ENCODE data around the gene WBP2NL.
"Not testable (repeated sequence)": the region's sequence is repeated elsewhere in the genome, so short reads cannot be mapped to it uniquely, and the experiment has no call there.

Gene WBP2NL

GRCh38 chr22:42033263-42034181 is 34.9 kb downstream of the WBP2NL start:
- DNase-seq (ENCODE audit: low spot score) = no peak

DNA sequence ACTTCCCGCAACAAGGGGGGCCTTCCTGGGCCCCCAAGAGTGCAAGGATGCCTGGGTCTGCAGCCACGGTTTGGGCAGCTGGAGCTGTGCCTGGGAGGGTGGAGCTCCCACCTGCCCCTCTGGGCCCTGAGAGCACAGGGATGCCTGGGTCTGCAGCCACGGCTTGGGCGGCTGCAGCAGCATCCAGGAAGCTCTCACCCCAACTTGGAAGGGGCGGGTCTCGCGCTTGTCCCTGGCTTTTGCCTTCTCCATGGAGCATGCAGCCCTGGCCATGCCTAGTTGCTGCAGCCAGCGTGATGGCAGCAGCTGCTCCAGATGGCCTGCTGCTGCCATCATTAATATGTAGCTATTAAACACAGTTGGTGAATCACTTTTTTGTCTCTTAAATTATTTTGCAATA is 36.7 kb downstream of the WBP2NL start:
- DNase-seq (ENCODE audit: low spot score) = no peak

DNA sequence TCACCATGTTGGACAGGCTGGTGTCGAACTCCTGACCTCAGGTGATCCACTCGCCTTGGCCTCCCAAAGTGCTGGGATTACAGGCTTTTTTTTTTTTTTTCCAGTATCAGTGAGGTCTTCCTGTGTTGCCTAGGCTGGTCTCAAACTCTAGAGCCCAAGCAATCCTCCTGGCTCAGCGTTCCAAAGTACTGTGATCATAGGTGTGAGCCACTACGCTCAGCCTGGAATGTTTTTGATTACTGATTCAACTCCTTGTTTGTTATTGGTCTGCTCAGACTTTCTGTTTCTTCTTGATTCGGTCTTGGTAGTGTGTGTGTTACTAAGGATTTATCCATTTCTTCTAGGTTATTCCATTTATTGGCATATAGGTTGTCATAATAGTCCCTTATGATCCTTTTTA is 40.7 kb downstream of the WBP2NL start:
- no peak for DNase-seq (ENCODE audit: low spot score)

DNA sequence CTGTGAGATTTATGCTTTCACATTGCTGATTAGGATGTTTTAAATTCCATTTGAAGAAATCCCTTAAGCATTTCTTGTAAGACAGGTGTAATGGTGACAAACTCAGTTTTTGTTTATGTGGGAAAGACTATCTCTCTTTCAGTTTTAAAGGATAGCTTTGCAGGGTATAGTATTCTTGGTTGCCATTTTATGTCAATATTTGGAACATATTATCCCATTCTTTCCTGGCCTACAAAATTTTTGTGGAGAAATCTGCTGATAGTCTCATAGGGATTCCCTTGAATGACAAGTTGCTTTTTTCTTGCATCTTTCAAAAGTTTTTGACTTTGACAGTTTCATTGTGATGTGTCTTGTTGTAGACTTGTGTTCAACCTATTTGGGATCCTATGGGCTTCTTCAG is 43.2 kb downstream of the WBP2NL start:
- DNase-seq (ENCODE audit: low spot score) = no peak

- DNase-seq (ENCODE audit: low spot score) = no peak
Observed at GRCh38 chr22:42050641-42051180, 52.1 kb downstream of the WBP2NL start.

DNA sequence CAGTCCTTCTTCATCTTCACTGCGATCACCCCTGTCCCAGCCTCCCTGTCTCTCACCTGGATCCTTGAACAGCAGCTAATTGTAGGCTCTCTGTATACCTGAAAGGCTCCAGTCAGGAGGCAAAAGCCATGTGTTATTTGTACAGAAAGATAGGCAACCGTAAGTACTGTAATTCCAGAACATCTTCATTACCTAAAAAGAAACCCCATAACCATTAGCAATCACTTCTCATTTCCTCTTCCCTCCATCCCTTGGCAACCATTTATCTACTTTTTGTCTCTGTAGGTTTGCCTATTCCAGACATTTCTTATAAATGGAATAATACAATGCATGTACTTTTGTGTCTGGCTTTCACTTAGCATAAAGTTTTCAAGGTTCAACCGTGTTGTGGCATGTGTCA is 54.2 kb downstream of the WBP2NL start:
- no peak for DNase-seq (ENCODE audit: low spot score)

DNA sequence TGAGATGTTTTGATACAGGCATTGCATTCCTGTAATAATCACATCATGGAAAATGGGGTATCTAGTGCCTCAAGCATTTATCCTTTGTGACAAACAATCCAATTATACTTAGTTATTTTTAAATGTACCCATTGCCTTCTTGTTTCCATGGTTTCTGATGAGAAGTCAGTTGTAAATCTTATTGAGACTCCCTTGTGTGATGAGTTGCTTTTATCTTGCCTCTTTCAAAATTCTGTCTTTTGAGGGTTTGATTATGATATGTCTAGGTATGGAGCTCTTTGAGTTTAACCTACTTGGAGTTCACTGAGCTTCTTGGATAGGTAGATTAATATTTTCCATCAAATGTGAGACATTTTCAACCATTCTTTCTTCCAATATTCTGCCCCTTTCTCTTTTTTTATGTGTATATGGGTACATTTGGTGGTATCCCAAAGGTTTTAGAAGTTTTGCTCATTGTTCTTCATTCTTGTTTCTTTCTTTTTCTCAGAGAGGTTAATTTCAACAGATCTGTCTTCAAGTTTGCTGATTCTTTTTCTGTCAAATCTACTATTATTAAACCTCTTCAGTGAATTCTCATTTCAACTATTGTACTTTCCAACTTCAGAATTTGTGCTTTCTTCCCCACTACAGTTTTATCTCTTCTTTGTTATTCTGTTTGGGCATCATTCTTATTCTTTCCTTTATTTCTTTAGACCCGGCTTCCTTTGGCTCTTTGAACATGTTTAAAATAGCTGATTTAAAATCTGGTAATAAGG is 58.3 kb downstream of the WBP2NL start:
- DNase-seq (ENCODE audit: low spot score) = no peak

DNA sequence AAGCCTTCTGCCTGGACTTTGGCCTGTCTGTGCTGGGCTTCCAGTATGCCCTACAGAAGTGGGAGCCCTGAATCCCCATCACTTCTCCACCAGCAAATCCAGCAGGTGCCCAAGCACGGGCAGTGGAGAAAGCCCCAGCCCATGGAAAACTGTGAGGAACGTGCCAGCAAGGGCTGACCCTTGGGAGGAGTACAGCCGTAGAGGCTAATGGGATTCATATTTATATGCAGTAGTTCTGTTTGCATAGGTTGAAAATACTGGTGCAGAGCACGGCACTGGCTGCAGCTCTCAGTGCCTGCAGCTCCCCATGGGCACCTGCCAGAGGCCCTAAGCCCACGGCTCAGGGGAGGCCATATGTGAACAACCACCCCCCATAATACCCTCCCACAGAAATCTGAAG is 61.9 kb downstream of the WBP2NL start:
- DNase-seq (ENCODE audit: low spot score) = no peak

DNA sequence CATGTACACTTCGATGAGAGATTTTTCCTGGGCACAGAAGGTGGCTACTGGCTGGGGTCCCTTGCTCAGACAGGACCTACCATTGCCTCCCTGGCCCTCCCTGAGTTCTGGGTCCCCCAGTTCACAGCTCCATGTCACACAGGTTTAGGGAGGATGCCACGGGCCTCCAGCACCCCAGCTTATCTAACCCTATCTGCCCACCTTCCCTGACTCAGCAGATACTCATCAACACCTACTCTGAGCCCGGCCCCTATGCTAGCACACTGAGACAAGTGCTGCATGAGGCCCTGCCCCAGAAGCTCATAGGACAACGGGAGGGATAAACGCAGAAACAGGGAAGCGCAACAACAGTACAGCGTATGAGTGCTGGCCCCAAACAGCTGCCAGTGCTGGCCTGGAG is 62.5 kb downstream of the WBP2NL start:
- DNase-seq (ENCODE audit: low spot score) = no peak

DNA sequence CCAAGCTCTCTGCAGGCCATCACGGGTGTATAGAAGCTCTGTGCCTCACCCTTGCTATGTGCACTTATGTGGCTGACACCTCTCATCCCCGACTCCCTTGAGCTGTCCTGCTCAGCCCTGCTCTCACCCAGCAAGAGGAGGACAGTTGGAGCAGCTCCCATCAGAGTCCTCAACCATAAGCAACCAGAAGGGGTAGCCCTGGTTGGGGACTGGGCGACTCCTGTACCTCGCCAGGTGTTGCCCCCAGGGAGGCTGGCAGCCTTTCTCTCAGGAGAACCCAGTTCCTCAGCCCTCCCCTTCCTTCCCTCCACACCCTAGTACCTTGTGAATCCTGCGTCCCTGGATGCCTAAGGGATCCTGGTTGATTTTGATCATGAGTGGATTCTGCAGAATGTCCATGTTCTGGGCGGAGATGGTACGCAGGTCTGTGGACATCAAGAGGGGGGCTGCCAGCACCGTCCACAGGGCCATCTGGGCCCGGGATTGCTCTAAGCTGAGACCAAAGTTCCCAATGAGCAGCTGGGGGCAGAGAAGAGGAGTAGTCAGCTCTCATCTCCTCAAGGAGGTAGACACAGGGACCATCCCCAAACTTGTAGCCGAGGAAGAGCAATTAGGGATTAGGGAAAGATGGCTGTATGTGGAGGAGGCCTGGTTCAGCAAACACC is 64.0 kb downstream of the WBP2NL start:
- no peak for DNase-seq (ENCODE audit: low spot score)

DNA sequence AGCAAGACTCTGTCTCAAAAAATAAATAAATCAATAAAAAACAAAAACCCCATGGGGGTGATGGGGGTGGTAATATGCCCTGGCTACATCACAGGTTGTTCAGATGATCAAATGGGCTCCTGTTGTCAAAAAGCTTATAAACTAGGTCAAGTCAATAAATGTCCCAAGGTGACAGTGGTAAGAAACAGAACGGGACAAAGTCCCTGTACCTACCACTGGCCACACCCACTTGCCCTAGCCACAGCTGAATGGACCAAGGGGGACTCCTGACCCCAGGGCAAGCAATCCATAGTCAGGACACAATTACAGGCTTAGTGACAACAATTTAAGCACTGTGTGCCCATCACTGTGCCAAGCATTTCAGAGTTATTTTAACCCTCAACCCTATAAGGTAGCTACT is 66.0 kb downstream of the WBP2NL start:
- no peak for DNase-seq (ENCODE audit: low spot score)

DNA sequence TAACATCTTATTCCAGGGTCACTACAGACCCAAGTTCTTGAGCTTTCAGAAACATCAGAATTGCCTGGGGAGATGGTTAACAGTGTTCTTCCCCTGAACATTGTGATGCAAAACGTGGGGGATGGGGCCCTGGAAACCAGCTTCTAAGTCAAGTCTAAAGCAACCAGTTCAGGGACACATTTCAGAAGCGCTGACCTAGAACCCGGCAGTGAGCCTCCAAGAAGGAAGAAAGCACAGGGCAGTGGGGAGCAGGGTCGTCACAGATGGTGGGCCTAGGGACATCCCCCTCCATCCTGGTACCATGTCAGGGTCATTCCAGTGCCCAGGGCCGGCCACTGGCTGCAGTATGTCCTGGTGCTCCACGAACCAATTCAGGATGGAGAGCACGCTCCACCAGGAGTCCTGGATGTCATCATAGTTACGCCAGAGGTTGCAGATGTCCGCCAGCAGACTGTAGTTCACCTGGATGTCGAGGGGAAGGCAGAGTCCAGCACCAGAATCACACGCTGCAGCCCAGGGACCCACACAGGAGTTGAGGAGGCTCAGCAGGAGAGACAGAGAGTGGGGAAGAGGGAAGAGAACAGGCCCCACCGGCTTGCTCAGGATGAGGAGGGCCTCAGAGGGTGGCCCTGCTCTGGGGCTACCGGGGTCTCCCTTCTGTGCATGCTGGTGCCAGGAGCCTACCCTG is 67.0 kb downstream of the WBP2NL start:
- DNase-seq (ENCODE audit: low spot score) = no peak

DNA sequence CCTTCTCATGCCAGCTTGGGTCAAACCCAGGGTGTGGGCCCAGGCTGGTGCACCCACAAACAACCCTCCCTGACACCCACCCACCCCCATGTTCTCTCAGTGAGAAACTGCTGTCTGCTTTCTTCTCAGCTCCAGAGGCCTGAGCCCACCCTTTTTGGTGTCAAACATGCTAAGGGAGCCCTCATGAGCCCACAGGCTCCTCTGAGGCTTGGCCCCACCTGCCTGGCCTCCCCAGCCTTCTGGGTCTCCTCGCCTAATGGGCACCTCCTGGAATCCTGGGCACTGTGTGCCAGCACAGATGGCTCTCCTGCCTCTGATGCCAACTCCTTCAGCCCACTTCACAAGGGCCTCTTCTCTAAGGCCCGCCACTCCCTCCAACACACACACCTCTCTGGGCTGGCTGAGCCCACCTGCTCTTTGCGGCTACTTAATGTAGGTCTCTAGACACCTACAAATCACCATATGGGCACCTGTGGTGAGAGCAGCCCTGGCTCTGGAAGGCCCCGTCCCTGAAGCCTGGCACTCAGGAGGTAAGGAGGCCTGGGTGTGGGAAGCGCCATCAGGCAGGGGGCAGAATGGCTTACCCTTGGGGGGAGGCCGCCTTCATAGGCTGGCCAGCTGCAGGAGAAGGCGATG is 67.7 kb downstream of the WBP2NL start:
- no peak for DNase-seq (ENCODE audit: low spot score)

GRCh38 chr22:42066937-42067336 is 68.3 kb downstream of the WBP2NL start:
- DNase-seq (ENCODE audit: low spot score) = no peak

DNA sequence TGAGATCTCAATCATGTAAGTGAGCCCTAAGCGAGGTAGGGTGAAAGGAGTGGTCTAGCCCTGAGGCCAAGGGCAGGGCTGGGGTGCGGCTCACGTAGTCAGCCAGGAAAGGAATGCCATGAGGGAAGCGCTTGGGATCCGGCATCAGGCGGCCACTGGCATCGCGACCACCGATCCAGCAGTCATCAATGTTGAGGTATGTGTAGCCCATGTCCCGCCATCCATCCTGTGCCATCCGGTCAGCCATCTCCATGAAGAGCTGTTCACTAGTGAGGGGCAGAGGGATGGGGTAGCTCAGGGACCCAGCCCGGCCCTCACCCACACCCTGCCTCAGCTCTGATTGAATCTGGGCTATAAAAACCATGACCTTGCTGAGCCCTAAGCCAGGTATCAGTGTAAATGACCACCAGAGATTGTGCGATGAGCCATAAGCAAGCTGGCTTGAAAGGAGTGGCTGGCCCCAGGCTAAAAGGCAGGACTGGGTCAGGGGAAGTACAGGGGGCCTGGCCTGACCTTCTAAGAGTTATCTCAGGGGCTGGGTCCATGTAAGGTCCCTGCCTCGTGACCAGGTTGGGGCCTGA is 69.2 kb downstream of the WBP2NL start:
- DNase-seq (ENCODE audit: low spot score) = no peak

GRCh38 chr22:42068291-42068690 is 69.7 kb downstream of the WBP2NL start:
- DNase-seq (ENCODE audit: low spot score) = no peak

- no peak for DNase-seq (ENCODE audit: low spot score)
Observed at GRCh38 chr22:42069801-42070516, 71.4 kb downstream of the WBP2NL start.

GRCh38 chr22:42070517-42071422 is 72.2 kb downstream of the WBP2NL start, which contains the start of gene NAGA:
Gene NAGA, minus strand, starts transcription at chr22:42070812. Its CDS starts 515 bp downstream, at chr22:42070297.
- DNase-seq (ENCODE audit: low spot score) = peak; percentile 97

DNA sequence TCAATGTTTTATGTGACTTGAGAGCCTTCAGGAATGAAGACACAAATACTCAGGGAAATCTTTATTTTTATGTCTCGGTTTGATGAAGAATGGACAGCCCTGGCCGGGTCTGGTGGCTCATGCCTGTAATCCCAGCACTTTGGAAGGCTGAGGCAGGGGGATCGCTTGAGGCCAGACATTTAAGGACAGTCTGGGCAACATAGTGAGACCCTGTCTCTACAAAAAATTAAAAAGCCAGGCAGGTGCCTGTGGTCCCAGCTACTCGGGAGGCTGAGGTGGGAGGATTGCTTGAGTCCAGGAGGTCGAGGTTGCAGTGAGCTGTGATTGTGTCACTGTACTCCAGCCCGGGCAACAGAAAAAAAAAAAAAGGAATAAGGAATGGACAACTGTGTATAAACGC is 72.9 kb downstream of the WBP2NL start:
- not testable (repeated sequence) for DNase-seq (ENCODE audit: low spot score)
